GM23248 (cell line): Measurements from ENCODE around the gene ZNF319. TPM values are rescaled to one million over a fixed set of nuclear protein-coding genes. Genes with fewer than 3 reads are reported as not detected.

Source experiments
- DNase-seq: peaks from one replicate; pipeline ENCODE4 v3.0.0-alpha.2; 2015
- H2AFZ ChIP-seq: fragments of 200-600 bp; sonication (generic); 2 replicates; pipeline ENCODE4 v1.6.1; 2016; ENCODE audit warnings: antibody characterized with exemption
- H3F3A ChIP-seq: fragments of 200-600 bp; sonication (generic); 2 replicates; pipeline ENCODE4 v1.6.1; 2016; ENCODE audit warnings: mild to moderate bottlenecking, antibody characterized with exemption, mixed run types; ENCODE audit not compliant: insufficient read depth
- H3K27ac ChIP-seq: fragments of 200-600 bp; sonication (generic); 2 replicates; pipeline ENCODE4 v1.5.1; 2016; ENCODE audit warnings: mild to moderate bottlenecking
- H3K27me3 ChIP-seq: fragments of 200-600 bp; sonication (generic); replicated peaks from 2 replicates; pipeline ENCODE4 v1.6.1; 2016; ENCODE audit warnings: mild to moderate bottlenecking; ENCODE audit not compliant: insufficient read depth
- H3K36me3 ChIP-seq: fragments of 200-600 bp; sonication (generic); 2 replicates; pipeline ENCODE4 v1.6.1; 2016; ENCODE audit warnings: low read depth, mild to moderate bottlenecking
- H3K4me1 ChIP-seq: fragments of 200-600 bp; sonication (generic); 2 replicates; pipeline ENCODE4 v1.6.1; 2016; ENCODE audit warnings: mild to moderate bottlenecking; ENCODE audit not compliant: insufficient read depth
- H3K4me2 ChIP-seq: fragments of 200-600 bp; sonication (generic); one replicate; pipeline ENCODE4 v1.6.1; 2016; ENCODE audit warnings: mild to moderate bottlenecking; ENCODE audit not compliant: unreplicated experiment
- H3K4me3 ChIP-seq: fragments of 200-600 bp; sonication (generic); 2 replicates; pipeline ENCODE4 v1.5.1; 2016; ENCODE audit warnings: mild to moderate bottlenecking
- H3K79me2 ChIP-seq: fragments of 200-600 bp; sonication (generic); 2 replicates; pipeline ENCODE4 v1.6.1; 2016; ENCODE audit warnings: mild to moderate bottlenecking; ENCODE audit not compliant: insufficient read depth
- H3K9ac ChIP-seq: fragments of 200-600 bp; sonication (generic); 2 replicates; pipeline ENCODE4 v1.6.1; 2016; ENCODE audit warnings: mild to moderate bottlenecking
- H3K9me2 ChIP-seq: fragments of 200-600 bp; sonication (generic); 2 replicates; pipeline ENCODE4 v1.6.1; 2016; ENCODE audit warnings: mixed run types, mild to moderate bottlenecking, moderate library complexity; ENCODE audit not compliant: insufficient read depth
- H3K9me3 ChIP-seq: fragments of 200-600 bp; sonication (generic); one replicate; pipeline ENCODE4 v1.6.1; 2017; ENCODE audit warnings: low read depth
- H4K20me1 ChIP-seq: fragments of 200-600 bp; sonication (generic); 2 replicates; pipeline ENCODE4 v1.6.0; 2016; ENCODE audit not compliant: insufficient read depth
- EZH2 ChIP-seq: fragments of 200-600 bp; sonication (generic); IDR thresholded peaks from 2 replicates; pipeline ENCODE4 v1.6.1; 2018; ENCODE audit warnings: antibody characterized with exemption, mild to moderate bottlenecking; ENCODE audit not compliant: insufficient read depth, poor library complexity, severe bottlenecking
- EZH2phosphoT487 ChIP-seq: fragments of 200-600 bp; sonication (generic); IDR thresholded peaks from 2 replicates; pipeline ENCODE4 v1.6.1; 2018; ENCODE audit warnings: antibody characterized with exemption, moderate library complexity, mild to moderate bottlenecking, low read depth; ENCODE audit not compliant: insufficient read depth
- WGBS, 2 experiments: methylation state at CpG; one replicate each; pipeline ENCODE4 v1.1.6; 2015 to 2017; ENCODE audit warnings: low lambda C conversion rate in 2 of 2, low coverage in 1 of 2; ENCODE audit errors: missing lambda C conversion rate in 2 of 2; 5-methylcytosine and 5-hydroxymethylcytosine counted together
- in situ Hi-C: fragments of 300-500 bp; cut with MboI; formaldehyde crosslinking; loops from 2 replicates; pipeline ENCODE4 v1.15.0; 2020
- polyA plus RNA-seq: library from polyadenylated mRNA; unstranded; fragments of >200 nt; fragmentation: Nextera tagmentation; extraction: Ambion mirVana; gene quantifications from 2 replicates; pipeline ENCODE4 v1.2.1, GENCODE V29; 2016
- total RNA-seq: library from RNA; depleted of rRNA; stranded (reverse); fragments of >200 nt; shearing (Covaris generic); gene quantifications from 2 replicates; pipeline ENCODE4 v1.2.3, GENCODE V29; 2014

Gene ZNF319
- total and polyA plus RNA-seq, 2 experiments from 2014 or later = 4.6 to 8.2 TPM

- Histone ChIP-seq H3K27me3 (peaks cover 5% of the 10 kb centered on the region; the same call in 1 of the 2 replicates), H3F3A (no peaks in the 10 kb centered on the region), H3K4me3 (no peak overlapping the region), H3K9me2 (no peaks in the 10 kb centered on the region), H3K9ac (no peak overlapping the region), H3K79me2 (no peaks in the 10 kb centered on the region), H3K4me1 (no peaks in the 10 kb centered on the region), H3K36me3 (no peaks in the 10 kb centered on the region), H3K4me2 (no peak overlapping the region), H4K20me1 (no peaks in the 10 kb centered on the region), H2AFZ (no peak overlapping the region), H3K27ac (no peak overlapping the region), H3K9me3 (no peaks in the 10 kb centered on the region)
- 69 to 77% methylated on average over 12 of the region's 12 CpGs for WGBS, 2 experiments
- TF ChIP-seq EZH2phosphoT487 (no peak), EZH2 (no peak)
- in situ Hi-C loops = no loop called here
- DNase-seq = no peak
Measured at GRCh38 chr16:57955572-57956188, 44.8 kb downstream of the ZNF319 start.

GRCh38 chr16:57953857-57954256 is 46.6 kb downstream of the ZNF319 start:
- H3K9ac ChIP-seq = no peak overlapping the region
- H3K9me2 ChIP-seq = no peaks in the 10 kb centered on the region
- TF ChIP-seq EZH2phosphoT487 = no peak
- TF ChIP-seq EZH2 = no peak
- H3K27ac ChIP-seq = no peak overlapping the region
- no peaks in the 10 kb centered on the region for H4K20me1 ChIP-seq
- in situ Hi-C loops = no loop called here
- no peaks in the 10 kb centered on the region for H3F3A ChIP-seq
- H3K36me3 ChIP-seq = no peaks in the 10 kb centered on the region
- H3K4me3 ChIP-seq = no peak overlapping the region
- H3K9me3 ChIP-seq = no peaks in the 10 kb centered on the region
- WGBS, 2 experiments = 98 to 100% methylated on average over 1 of the region's 1 CpG
- no peak overlapping the region for H3K4me2 ChIP-seq
- no peak for DNase-seq
- H3K4me1 ChIP-seq = no peaks in the 10 kb centered on the region
- H3K27me3 ChIP-seq = no peaks in the 10 kb centered on the region; the same call in 1 of the 2 replicates
- no peak overlapping the region for H2AFZ ChIP-seq
- H3K79me2 ChIP-seq = no peaks in the 10 kb centered on the region

GRCh38 chr16:57952909-57953308 is 47.6 kb downstream of the ZNF319 start:
- Histone ChIP-seq H3K79me2 (no peaks in the 10 kb centered on the region), H3K27me3 (no peaks in the 10 kb centered on the region; the same call in 1 of the 2 replicates), H4K20me1 (no peaks in the 10 kb centered on the region), H3K9me2 (no peaks in the 10 kb centered on the region), H3F3A (no peaks in the 10 kb centered on the region), H3K9ac (no peak overlapping the region), H3K27ac (no peak overlapping the region), H3K4me2 (no peak overlapping the region), H3K9me3 (no peaks in the 10 kb centered on the region), H3K4me3 (no peak overlapping the region), H2AFZ (no peak overlapping the region), H3K4me1 (no peaks in the 10 kb centered on the region), H3K36me3 (no peaks in the 10 kb centered on the region)
- 78 to 83% methylated on average over 9 of the region's 9 CpGs for WGBS, 2 experiments
- DNase-seq = no peak
- TF ChIP-seq EZH2 (no peak), EZH2phosphoT487 (no peak)
- in situ Hi-C loops = no loop called here

- in situ Hi-C loops = no loop called here
Measured at GRCh38 chr16:57951204-57951960, 49.1 kb downstream of the ZNF319 start.

More at GRCh38 chr16:57951204-57951960, 49.1 kb downstream of the ZNF319 start:
- Histone ChIP-seq H3K4me3 (no peak overlapping the region), H3K9ac (no peak overlapping the region), H3K9me3 (no peaks in the 10 kb centered on the region), H3K27me3 (peaks cover 5% of the 10 kb centered on the region; the same call in 1 of the 2 replicates), H3K27ac (no peak overlapping the region), H3K4me1 (no peaks in the 10 kb centered on the region), H3K9me2 (no peaks in the 10 kb centered on the region), H3K4me2 (no peak overlapping the region), H4K20me1 (no peaks in the 10 kb centered on the region), H3F3A (no peaks in the 10 kb centered on the region), H3K36me3 (no peaks in the 10 kb centered on the region), H2AFZ (no peak overlapping the region), H3K79me2 (no peaks in the 10 kb centered on the region)
- TF ChIP-seq EZH2 = no peak
- TF ChIP-seq EZH2phosphoT487 = no peak
- 70 to 73% methylated on average over 7 of the region's 7 CpGs for WGBS, 2 experiments
- no peak for DNase-seq
